SK-MEL-5 (cell line): ENCODE measurements around the gene IP6K1. TPM values are rescaled to one million over a fixed set of nuclear protein-coding genes. Genes with fewer than 3 reads are reported as not detected.
A peak's percentile ranks its signal among the peaks of the same experiment; 100 is the strongest.
"Not testable (repeated sequence)": the region's sequence is repeated elsewhere in the genome, so short reads cannot be mapped to it uniquely, and the experiment has no call there.

Source experiments
- DNase-seq: peaks from one replicate; pipeline ENCODE4 v3.0.0-alpha.2; 2016; ENCODE audit warnings: low read depth, low spot score
- in situ Hi-C: cut with HindIII; loops from 2 replicates; pipeline ENCODE4 v1.10.0; 2016; ENCODE audit warnings: low sequenced_read_pairs, high pct_unique_total_duplicates, low pct_unique_long_range_greater_than_20kb
- total RNA-seq: library from RNA; depleted of rRNA; stranded (reverse); fragments of >200 nt; shearing (Covaris generic); gene quantifications from 2 replicates; pipeline ENCODE4 v1.2.3, GENCODE V29; 2014

IP6K1 gene
- total RNA-seq, 1 experiment from 2014 or later, result 22.8 TPM

- in situ Hi-C loops, result no loop called here
- DNase-seq, result no peak
Measured at GRCh38 chr3:49799105-49799504, 12.8 kb upstream of the IP6K1 start.

- DNase-seq, result no peak
- in situ Hi-C loops, result no loop called here
Measured at GRCh38 chr3:49794926-49795905, 8.9 kb upstream of the IP6K1 start.

- in situ Hi-C loops, result no loop called here
- no peak for DNase-seq
Measured at GRCh38 chr3:49794431-49794830, 8.1 kb upstream of the IP6K1 start.

- in situ Hi-C loops, result no loop called here
- DNase-seq, result no peak
Measured at GRCh38 chr3:49793486-49794085, 7.2 kb upstream of the IP6K1 start.

- in situ Hi-C loops, result no loop called here
- no peak for DNase-seq
Measured at GRCh38 chr3:49792371-49793150, 6.2 kb upstream of the IP6K1 start.

- no peak for DNase-seq
- in situ Hi-C loops, result no loop called here
Measured at GRCh38 chr3:49791571-49791970, 5.2 kb upstream of the IP6K1 start.

GRCh38 chr3:49790626-49791411 is 4.5 kb upstream of the IP6K1 start:
- DNase-seq, result no peak
- in situ Hi-C loops, result no loop called here

GRCh38 chr3:49788056-49788455 is 1.7 kb upstream of the IP6K1 start:
- in situ Hi-C loops, result no loop called here
- DNase-seq, result no peak

GRCh38 chr3:49787536-49787935 is 1.2 kb upstream of the IP6K1 start:
- DNase-seq, result no peak
- in situ Hi-C loops, result no loop called here

- DNase-seq, result no peak
- in situ Hi-C loops, result no loop called here
Measured at GRCh38 chr3:49787182-49787464, 781 bp upstream of the IP6K1 start.

- in situ Hi-C loops, result no loop called here
- no peak for DNase-seq
Measured at GRCh38 chr3:49785565-49786356, 581 bp downstream of the IP6K1 start.

- DNase-seq, in situ Hi-C loops: not testable (repeated sequence)
Measured at GRCh38 chr3:49782277-49782676, 4.1 kb downstream of the IP6K1 start.

GRCh38 chr3:49781415-49782199 is 4.7 kb downstream of the IP6K1 start:
- in situ Hi-C loops, result no loop called here
- DNase-seq, result no peak

- DNase-seq, in situ Hi-C loops: not testable (repeated sequence)
Measured at GRCh38 chr3:49780975-49781365, 5.4 kb downstream of the IP6K1 start.

- in situ Hi-C loops, result no loop called here
- peak; percentile 25 for DNase-seq
Measured at GRCh38 chr3:49780080-49780974, 6.0 kb downstream of the IP6K1 start.
